Suprapubic skin (tissue), 4 donors: ENCODE results near the gene CAMK2G. TPM values are rescaled to one million over a fixed set of nuclear protein-coding genes. Genes with fewer than 3 reads are reported as not detected.
A peak's percentile ranks its signal among the peaks of the same experiment; 100 is the strongest.

Source experiments
- DNase-seq, 2 donors: peaks; one replicate each; pipeline ENCODE4 v3.0.0-alpha.2; 2019; ENCODE audit warnings: low spot score in 2 of 2
- H3K27ac ChIP-seq: fragments of 200-600 bp; sonication (generic); one replicate; pipeline ENCODE4 v1.5.1; 2019
- H3K27me3 ChIP-seq: fragments of 200-600 bp; sonication (generic); one replicate; pipeline ENCODE4 v1.5.1; 2019
- H3K36me3 ChIP-seq: fragments of 200-600 bp; sonication (generic); one replicate; pipeline ENCODE4 v1.5.1; 2019
- H3K4me1 ChIP-seq: fragments of 200-600 bp; sonication (generic); one replicate; pipeline ENCODE4 v1.5.1; 2019
- H3K4me3 ChIP-seq: fragments of 200-600 bp; sonication (generic); one replicate; pipeline ENCODE4 v1.5.1; 2019; ENCODE audit warnings: mild to moderate bottlenecking
- H3K9me3 ChIP-seq: fragments of 200-600 bp; sonication (generic); one replicate; pipeline ENCODE4 v1.5.1; 2019
- CTCF ChIP-seq, 2 donors: fragments of 200-600 bp in 1 of 2; fragments of 450-650 bp in 1 of 2; sonication (generic) in 1 of 2; IDR thresholded peaks; one replicate each; pipeline ENCODE4 v1.5.1; 2016 to 2019; ENCODE audit warnings: antibody characterized with exemption in 2 of 2, mild to moderate bottlenecking in 1 of 2, moderate library complexity in 1 of 2
- EP300 ChIP-seq: sonication (generic); formaldehyde crosslinking; IDR thresholded peaks from one replicate; pipeline ENCODE4 v1.6.1; 2017; ENCODE audit warnings: antibody characterized with exemption
- POLR2A ChIP-seq, 2 donors: fragments of 450-650 bp; IDR thresholded peaks; one replicate each; pipeline ENCODE4 v1.6.1; 2017; ENCODE audit warnings: antibody characterized with exemption in 2 of 2, mild to moderate bottlenecking in 2 of 2, moderate library complexity in 2 of 2
- POLR2AphosphoS5 ChIP-seq, 3 donors: sonication (generic); formaldehyde crosslinking; IDR thresholded peaks; one replicate each; pipeline ENCODE4 v1.6.1; 2017; ENCODE audit warnings: antibody characterized with exemption in 3 of 3
- WGBS: methylation state at CpG from one replicate; pipeline ENCODE4 v1.1.5; 2018; 5-methylcytosine and 5-hydroxymethylcytosine counted together
- total RNA-seq, 4 donors: library from RNA; depleted of rRNA; stranded (reverse); fragments of >200 nt; gene quantifications; one replicate each; pipeline ENCODE4 v1.1.0, GENCODE V29; 2016

The CAMK2G gene
- total RNA-seq, 4 donors from 2014 or later = 16.9 to 35.2 (median 20.6) TPM

GRCh38 chr10:73773152-73773879 lies 101.0 kb downstream of the CAMK2G start:
- WGBS = 13% methylated on average over 10 of the region's 29 CpGs
- no peak for TF ChIP-seq POLR2A (IDR thresholded peaks at IDR 0.05)
- no peak for TF ChIP-seq EP300
- no peak for TF ChIP-seq CTCF (IDR thresholded peaks at IDR 0.05)
- TF ChIP-seq POLR2AphosphoS5 (IDR thresholded peaks at IDR 0.05) = no peak
- H3K4me1 ChIP-seq = peaks cover 34% of the 10 kb centered on the region
- H3K36me3 ChIP-seq = peaks cover 51% of the 10 kb centered on the region
- peak overlapping the region; percentile 84 for H3K4me3 ChIP-seq
- DNase-seq = no peak
- H3K27ac ChIP-seq = peak overlapping the region; percentile 98
- H3K27me3 ChIP-seq = no peaks in the 10 kb centered on the region
- no peaks in the 10 kb centered on the region for H3K9me3 ChIP-seq

- peak; percentile 93 to 94 for DNase-seq
- Histone ChIP-seq H3K4me3 (peak overlapping the region; percentile 84), H3K4me1 (peaks cover 34% of the 10 kb centered on the region), H3K27ac (peak overlapping the region; percentile 98), H3K27me3 (no peaks in the 10 kb centered on the region), H3K36me3 (peaks cover 53% of the 10 kb centered on the region), H3K9me3 (no peaks in the 10 kb centered on the region)
- TF ChIP-seq POLR2A (IDR thresholded peaks at IDR 0.05) (peak; percentile 73 to 85), CTCF (IDR thresholded peaks at IDR 0.05) (peak in 1 of 2 donors; percentile 22), EP300 (no peak), POLR2AphosphoS5 (IDR thresholded peaks at IDR 0.05) (peak in 2 of 3 donors; percentile 6 to 50)
- WGBS = 0% methylated on average over 24 of the region's 101 CpGs
Measured at GRCh38 chr10:73772281-73773151, 101.8 kb downstream of the CAMK2G start.

GRCh38 chr10:73771722-73772280 lies 102.6 kb downstream of the CAMK2G start:
- WGBS = 10% methylated on average over 15 of the region's 17 CpGs
- H3K27me3 ChIP-seq = no peaks in the 10 kb centered on the region
- no peak for DNase-seq
- peak overlapping the region; percentile 98 for H3K27ac ChIP-seq
- peak overlapping the region; percentile 84 for H3K4me3 ChIP-seq
- H3K9me3 ChIP-seq = no peaks in the 10 kb centered on the region
- TF ChIP-seq POLR2AphosphoS5 (IDR thresholded peaks at IDR 0.05) (no peak), EP300 (no peak), POLR2A (IDR thresholded peaks at IDR 0.05) (no peak), CTCF (IDR thresholded peaks at IDR 0.05) (no peak)
- H3K4me1 ChIP-seq = peaks cover 34% of the 10 kb centered on the region
- H3K36me3 ChIP-seq = peaks cover 58% of the 10 kb centered on the region

- no peak for TF ChIP-seq EP300
- no peak for TF ChIP-seq POLR2AphosphoS5 (IDR thresholded peaks at IDR 0.05)
- no peak for TF ChIP-seq POLR2A (IDR thresholded peaks at IDR 0.05)
- no peak for TF ChIP-seq CTCF (IDR thresholded peaks at IDR 0.05)
- 100% methylated on average over 5 of the region's 5 CpGs for WGBS
- no peak overlapping the region for H3K4me3 ChIP-seq
- H3K4me1 ChIP-seq = peaks cover 22% of the 10 kb centered on the region
- H3K27me3 ChIP-seq = no peaks in the 10 kb centered on the region
- no peaks in the 10 kb centered on the region for H3K9me3 ChIP-seq
- no peak for DNase-seq
- no peak overlapping the region for H3K27ac ChIP-seq
- H3K36me3 ChIP-seq = peaks cover 70% of the 10 kb centered on the region
Measured at GRCh38 chr10:73769396-73769795, 105.0 kb downstream of the CAMK2G start.
